Measurements from ENCODE around the gene ANXA4.

DNA sequence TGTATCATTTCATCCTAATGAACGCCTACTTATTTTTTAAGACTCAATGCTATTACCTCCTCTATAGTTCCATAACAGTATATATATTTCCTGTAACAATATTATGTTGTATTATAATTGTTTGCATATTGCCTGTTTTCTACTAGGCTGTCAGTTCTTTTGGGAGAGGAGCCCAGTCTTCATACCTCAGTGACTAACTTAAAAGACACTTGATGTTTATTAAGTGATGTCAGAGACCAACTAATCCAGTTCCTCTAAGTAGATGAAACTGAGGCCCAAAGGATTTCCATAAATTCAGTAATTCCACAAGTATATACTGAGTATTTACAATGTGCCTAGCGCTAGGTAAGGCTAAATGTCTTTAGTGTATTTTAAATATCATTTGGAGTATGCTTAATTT is 49.5 kb upstream of the ANXA4 start:
- TF ChIP-seq CTCF (IDR thresholded peaks at IDR 0.05) (no peak), POLR2A (IDR thresholded peaks at IDR 0.05) (no peak)

Measured in esophagus squamous epithelium (tissue), 4 donors.